HG03565 (cell line): ENCODE results near the gene UBE2Z.
"Not testable (repeated sequence)": the region's sequence is repeated elsewhere in the genome, so short reads cannot be mapped to it uniquely, and the experiment has no call there.

Experiments
- ATAC-seq: cut with Tn5 transposase; IDR thresholded peaks from one replicate; pipeline ENCODE4 v1.9.1; 2021; ENCODE audit warnings: mild to moderate bottlenecking, moderate library complexity; ENCODE audit not compliant: unreplicated experiment

Gene UBE2Z

GRCh38 chr17:48903401-48903800 is 4.8 kb upstream of the UBE2Z start:
- no peak for ATAC-seq

GRCh38 chr17:48904428-48904827 is 3.8 kb upstream of the UBE2Z start:
- ATAC-seq = no peak

- no peak for ATAC-seq
Observed at GRCh38 chr17:48905987-48906515, 2.2 kb upstream of the UBE2Z start.

- no peak for ATAC-seq
Observed at GRCh38 chr17:48907713-48908046, 527 bp upstream of the UBE2Z start.

GRCh38 chr17:48908853-48909394 is 717 bp downstream of the UBE2Z start:
- ATAC-seq = no peak

- no peak for ATAC-seq
Observed at GRCh38 chr17:48909783-48910182, 1.6 kb downstream of the UBE2Z start.

- no peak for ATAC-seq
Observed at GRCh38 chr17:48910370-48910769, 2.2 kb downstream of the UBE2Z start.

GRCh38 chr17:48912476-48912875 is 4.3 kb downstream of the UBE2Z start:
- ATAC-seq = no peak

- ATAC-seq = no peak
Observed at GRCh38 chr17:48915459-48916282, 7.5 kb downstream of the UBE2Z start.

GRCh38 chr17:48925251-48925990 is 17.2 kb downstream of the UBE2Z start:
- ATAC-seq = no peak

GRCh38 chr17:48925991-48926342 is 17.8 kb downstream of the UBE2Z start:
- ATAC-seq = no peak

GRCh38 chr17:48927978-48928745 is 20.0 kb downstream of the UBE2Z start:
- ATAC-seq = no peak

- no peak for ATAC-seq
Observed at GRCh38 chr17:48928876-48929811, 20.9 kb downstream of the UBE2Z start.

- ATAC-seq = no peak
Observed at GRCh38 chr17:48929812-48930165, 21.6 kb downstream of the UBE2Z start.

- ATAC-seq = no peak
Observed at GRCh38 chr17:48930435-48930873, 22.2 kb downstream of the UBE2Z start.

- no peak for ATAC-seq
Observed at GRCh38 chr17:48933035-48933434, 24.8 kb downstream of the UBE2Z start.

- ATAC-seq = peak; percentile 77
Observed at GRCh38 chr17:48944515-48945260, 36.5 kb downstream of the UBE2Z start, which contains the start of gene SNF8. Gene SNF8, minus strand, starts transcription at chr17:48944842. Its CDS starts 108 bp downstream, at chr17:48944734.

- not testable (repeated sequence) for ATAC-seq
Observed at GRCh38 chr17:48945261-48945651, 37.0 kb downstream of the UBE2Z start.

GRCh38 chr17:48951572-48951971 is 43.4 kb downstream of the UBE2Z start:
- no peak for ATAC-seq
